ENCODE results near the gene MED13L.

- no peak for TF ChIP-seq CTCF (IDR thresholded peaks at IDR 0.05; ENCODE audit: borderline replicate concordance, extremely low read depth, low read length, poor library complexity, severe bottlenecking)
- no peak for TF ChIP-seq EZH2 (IDR thresholded peaks at IDR 0.05; ENCODE audit: borderline replicate concordance, low read depth, low read length, severe bottlenecking)
Measured at GRCh38 chr12:116033765-116034164, 243.7 kb downstream of the MED13L start.

All from DND-41 (cell line).